Duodenal mucosa (tissue), 2 donors: Measurements from ENCODE around the gene DDC.

Source experiments
- H3K27ac ChIP-seq: one replicate; pipeline ENCODE4 v1.7.0; 2013; ENCODE audit warnings: low read depth, low read length
- H3K27me3 ChIP-seq, 2 donors: one replicate each; pipeline ENCODE4 v1.7.0; 2013; ENCODE audit warnings: low read length in 2 of 2, control low read depth in 1 of 2; ENCODE audit not compliant: insufficient read depth in 2 of 2, control insufficient read depth in 1 of 2
- H3K36me3 ChIP-seq, 2 donors: one replicate each; pipeline ENCODE4 v1.7.0; 2013; ENCODE audit warnings: low read length in 2 of 2, control low read depth in 1 of 2; ENCODE audit not compliant: insufficient read depth in 2 of 2, control insufficient read depth in 1 of 2
- H3K4me1 ChIP-seq, 2 donors: one replicate each; pipeline ENCODE4 v1.7.0; 2013; ENCODE audit warnings: low read length in 2 of 2, control low read depth in 1 of 2; ENCODE audit not compliant: insufficient read depth in 2 of 2, control insufficient read depth in 1 of 2
- H3K4me3 ChIP-seq, 2 donors: one replicate each; pipeline ENCODE4 v1.7.0; 2013; ENCODE audit warnings: low read length in 2 of 2, low read depth in 1 of 2
- H3K9ac ChIP-seq, 2 donors: one replicate each; pipeline ENCODE4 v1.7.0; 2013; ENCODE audit warnings: low read length in 2 of 2, low read depth in 1 of 2
- H3K9me3 ChIP-seq, 2 donors: one replicate each; pipeline ENCODE4 v1.7.0; 2013; ENCODE audit warnings: low read length in 2 of 2, control low read depth in 1 of 2; ENCODE audit not compliant: control insufficient read depth in 1 of 2

Gene DDC

DNA sequence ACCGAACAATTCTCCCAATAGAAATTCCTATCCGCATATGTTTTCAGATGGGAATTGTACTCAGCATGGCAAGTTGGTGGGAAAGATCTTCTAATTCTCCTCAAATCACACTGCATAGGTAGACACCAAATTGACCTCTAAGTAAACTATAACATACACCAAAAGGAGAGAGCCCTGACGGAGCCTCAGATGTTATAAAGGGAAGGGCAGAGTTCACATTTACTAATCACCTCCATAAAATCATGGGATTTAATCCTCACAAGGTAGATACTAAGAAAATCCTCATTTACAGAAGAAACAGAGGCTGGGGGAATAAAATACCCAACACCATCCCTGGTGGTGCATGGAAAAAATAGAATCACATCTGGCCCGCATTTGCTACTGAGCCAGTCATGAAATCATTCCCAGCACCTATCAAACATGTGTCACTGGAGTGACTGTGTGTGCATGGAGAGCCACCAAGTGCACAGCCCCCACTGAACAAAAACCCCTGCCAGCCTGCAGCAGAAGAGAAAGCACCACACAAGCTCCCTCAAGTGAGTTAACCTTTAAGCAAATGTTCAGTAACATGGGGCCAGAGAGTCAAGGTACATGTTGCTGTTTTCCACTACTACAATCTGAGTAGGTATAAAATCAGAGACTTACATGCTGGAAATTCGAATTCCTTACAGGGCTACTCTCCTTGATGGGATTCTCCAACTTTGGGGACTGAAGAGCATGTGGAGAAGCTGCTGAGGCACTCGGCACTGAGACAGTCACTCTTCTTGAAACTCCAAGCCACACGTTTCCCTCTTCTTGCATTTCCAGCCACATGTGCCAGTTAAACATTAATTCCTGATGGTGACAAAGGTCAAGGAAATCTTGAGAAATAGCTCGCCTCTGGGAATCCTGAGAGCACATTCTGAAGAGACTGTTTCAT lies at the start of gene DDC:
DDC (minus strand) TSS at position 766 of the 919 bp plus-strand sequence. CDS start 21,320 bp downstream, outside the sequence.
- H3K27me3 ChIP-seq, result no peaks in the 10 kb centered on the region
- no peak within 1 kb of the TSS for H3K27ac ChIP-seq
- H3K4me3 ChIP-seq, result peak within 1 kb of the TSS; percentile 82 to 93
- no peaks in the 10 kb centered on the region for H3K9me3 ChIP-seq
- peak within 1 kb of the TSS; percentile 48 to 70 for H3K9ac ChIP-seq
- peaks cover 21 to 47% of the 10 kb centered on the region in 2 donors for H3K4me1 ChIP-seq
- no peaks in the 10 kb centered on the region for H3K36me3 ChIP-seq

GRCh38 chr7:50613473-50613872 lies 48.3 kb upstream of the DDC start:
- Histone ChIP-seq H3K9me3 (no peaks in the 10 kb centered on the region), H3K36me3 (peaks cover 8 to 44% of the 10 kb centered on the region in 2 donors), H3K4me3 (peak overlapping the region in 1 of 2 donors; percentile 31), H3K9ac (no peak overlapping the region), H3K27ac (no peak overlapping the region), H3K27me3 (no peaks in the 10 kb centered on the region), H3K4me1 (peaks cover 29 to 40% of the 10 kb centered on the region in 2 donors)

- H3K36me3 ChIP-seq, result peaks cover 8 to 46% of the 10 kb centered on the region in 2 donors
- no peak overlapping the region for H3K4me3 ChIP-seq
Observed at GRCh38 chr7:50612704-50613103, 47.5 kb upstream of the DDC start.

GRCh38 chr7:50610521-50611277 lies 45.5 kb upstream of the DDC start:
- Histone ChIP-seq H3K4me1 (peaks cover 16 to 30% of the 10 kb centered on the region in 2 donors), H3K9me3 (no peaks in the 10 kb centered on the region), H3K9ac (no peak overlapping the region), H3K36me3 (peaks cover 8 to 55% of the 10 kb centered on the region in 2 donors), H3K27me3 (no peaks in the 10 kb centered on the region), H3K4me3 (no peak overlapping the region), H3K27ac (no peak overlapping the region)

More at GRCh38 chr7:50612704-50613103, 47.5 kb upstream of the DDC start:
- Histone ChIP-seq H3K9ac (no peak overlapping the region), H3K4me1 (peaks cover 29 to 40% of the 10 kb centered on the region in 2 donors), H3K27ac (no peak overlapping the region), H3K9me3 (no peaks in the 10 kb centered on the region), H3K27me3 (no peaks in the 10 kb centered on the region)

- Histone ChIP-seq H3K9me3 (no peaks in the 10 kb centered on the region), H3K4me1 (peaks cover 0 to 8% of the 10 kb centered on the region in 2 donors), H3K9ac (no peak overlapping the region), H3K27me3 (no peaks in the 10 kb centered on the region), H3K4me3 (no peak overlapping the region), H3K36me3 (peaks cover 8 to 66% of the 10 kb centered on the region in 2 donors), H3K27ac (no peak overlapping the region)
Observed at GRCh38 chr7:50608196-50608906, 43.1 kb upstream of the DDC start.

DNA sequence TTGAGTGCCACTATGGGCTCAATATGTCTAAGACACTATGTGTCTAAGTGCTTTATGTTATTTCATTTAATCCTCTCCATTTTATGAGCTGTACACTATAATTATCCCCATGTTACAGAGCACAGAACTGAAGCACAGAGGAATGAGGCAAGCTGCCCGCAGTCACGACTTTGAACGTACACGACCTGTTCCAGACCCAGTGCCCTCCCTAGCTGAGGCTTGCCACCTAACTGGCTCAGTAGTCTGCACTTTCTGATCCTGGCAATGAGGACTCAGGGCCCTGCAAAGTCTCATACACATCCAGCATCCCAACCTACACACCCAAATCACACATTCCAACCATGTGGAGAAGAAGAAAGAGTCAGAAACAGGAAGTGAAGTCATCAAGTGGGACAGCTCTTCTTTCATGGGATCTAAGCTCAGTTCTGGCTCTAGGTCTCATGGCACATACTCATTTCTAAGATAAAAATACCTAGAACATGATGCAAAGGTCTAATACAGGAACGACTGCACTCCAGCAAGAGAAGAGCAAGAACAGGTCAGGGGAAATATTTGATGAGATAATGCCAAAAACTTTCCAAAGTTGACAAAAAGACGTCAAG lies 42.4 kb upstream of the DDC start:
- Histone ChIP-seq H3K9ac (no peak overlapping the region), H3K27ac (no peak overlapping the region), H3K36me3 (peaks cover 8 to 64% of the 10 kb centered on the region in 2 donors), H3K4me3 (no peak overlapping the region), H3K27me3 (no peaks in the 10 kb centered on the region), H3K4me1 (peaks cover 0 to 4% of the 10 kb centered on the region in 2 donors), H3K9me3 (no peaks in the 10 kb centered on the region)

DNA sequence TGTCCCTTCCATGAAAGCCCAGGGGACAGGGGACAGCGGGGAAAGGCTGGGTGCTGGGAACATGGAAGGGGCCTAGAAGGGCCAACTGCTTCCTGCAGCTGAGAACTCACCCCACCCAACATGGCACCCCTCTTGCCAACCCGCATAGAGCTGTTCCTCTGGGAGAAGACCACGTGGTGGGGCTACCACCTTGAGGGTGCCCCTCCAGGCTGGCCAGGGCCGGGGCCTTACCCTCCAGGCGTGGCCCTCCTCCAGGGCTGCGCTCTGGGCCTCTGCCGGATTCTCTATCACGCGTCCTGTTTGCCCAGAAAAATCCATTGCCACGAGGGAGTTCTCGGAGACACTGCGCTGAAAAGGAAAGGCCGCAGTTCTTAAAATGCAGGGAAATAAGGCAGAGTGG lies 39.9 kb upstream of the DDC start:
- Histone ChIP-seq H3K4me3 (no peak overlapping the region), H3K9me3 (no peaks in the 10 kb centered on the region), H3K9ac (no peak overlapping the region), H3K27me3 (no peaks in the 10 kb centered on the region), H3K36me3 (peaks cover 0 to 42% of the 10 kb centered on the region in 2 donors), H3K4me1 (peaks cover under 1 to 3% of the 10 kb centered on the region in 2 donors), H3K27ac (no peak overlapping the region)

DNA sequence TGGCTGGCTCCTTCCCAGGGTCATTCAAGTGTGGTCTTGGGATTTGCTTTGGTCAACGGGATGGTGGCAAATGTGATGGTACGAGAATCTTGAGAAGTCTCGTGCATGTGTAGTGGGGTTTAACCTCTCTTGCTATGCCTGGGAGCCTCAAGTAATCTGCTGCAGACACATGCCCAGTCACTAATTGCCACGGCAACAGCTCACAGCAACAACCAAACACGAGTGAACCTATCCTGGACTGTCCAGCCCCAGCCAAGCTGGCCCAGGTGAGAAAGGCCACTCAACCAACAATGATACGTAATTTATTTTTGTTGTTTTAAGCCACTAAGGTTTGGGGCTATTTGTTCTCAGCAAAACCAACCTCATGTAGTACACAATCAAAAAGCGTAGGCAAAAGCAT lies 38.1 kb upstream of the DDC start:
- H3K36me3 ChIP-seq, result peaks cover 0 to 49% of the 10 kb centered on the region in 2 donors
- no peak overlapping the region for H3K9ac ChIP-seq
- H3K27ac ChIP-seq, result no peak overlapping the region
- peaks cover 0 to 3% of the 10 kb centered on the region in 2 donors for H3K4me1 ChIP-seq
- H3K27me3 ChIP-seq, result no peaks in the 10 kb centered on the region
- H3K4me3 ChIP-seq, result no peak overlapping the region
- H3K9me3 ChIP-seq, result no peaks in the 10 kb centered on the region

- H3K4me1 ChIP-seq, result peaks cover 0 to 3% of the 10 kb centered on the region in 2 donors
- no peak overlapping the region for H3K4me3 ChIP-seq
- peaks cover 0 to 34% of the 10 kb centered on the region in 2 donors for H3K36me3 ChIP-seq
- no peaks in the 10 kb centered on the region for H3K27me3 ChIP-seq
- H3K27ac ChIP-seq, result no peak overlapping the region
- no peak overlapping the region for H3K9ac ChIP-seq
- no peaks in the 10 kb centered on the region for H3K9me3 ChIP-seq
Observed at GRCh38 chr7:50599385-50599784, 34.2 kb upstream of the DDC start.
